GM19043 (cell line): ENCODE results near the gene ATRNL1.

Source experiments
- ATAC-seq: cut with Tn5 transposase; IDR thresholded peaks from one replicate; pipeline ENCODE4 v1.9.1; 2021; ENCODE audit warnings: low read depth; ENCODE audit not compliant: unreplicated experiment

ATRNL1 gene

GRCh38 chr10:115093286-115093775 is at the start of gene ATRNL1:
TSS of gene ATRNL1 (plus strand) at chr10:115093365. CDS start at chr10:115093751, 386 bp downstream.
- ATAC-seq: peak; percentile 46

- no peak for ATAC-seq
Observed at GRCh38 chr10:115043719-115044118, 49.4 kb upstream of the ATRNL1 start.

DNA sequence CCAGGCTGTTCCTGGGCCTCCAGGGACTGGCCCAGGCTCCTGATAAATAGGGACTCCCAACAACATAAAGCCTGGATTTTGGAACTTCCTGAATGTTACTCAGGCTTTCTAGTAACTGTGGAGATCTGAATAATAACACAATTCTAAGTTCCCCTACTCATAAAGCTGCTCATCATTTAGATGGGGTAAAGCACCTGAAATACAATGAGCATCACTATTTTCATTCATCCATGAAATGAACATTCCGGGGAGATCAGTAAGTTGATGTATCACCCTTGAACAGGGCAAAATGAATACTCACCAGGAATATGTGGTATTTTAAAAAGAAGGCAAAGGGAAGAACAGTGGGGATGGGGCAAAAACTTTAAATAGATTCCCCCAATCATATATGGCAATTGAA is 48.3 kb upstream of the ATRNL1 start:
- no peak for ATAC-seq

- ATAC-seq: no peak
Observed at GRCh38 chr10:115045499-115045898, 47.7 kb upstream of the ATRNL1 start.

- ATAC-seq: no peak
Observed at GRCh38 chr10:115046686-115047236, 46.4 kb upstream of the ATRNL1 start.

- no peak for ATAC-seq
Observed at GRCh38 chr10:115047705-115048104, 45.5 kb upstream of the ATRNL1 start.

GRCh38 chr10:115049318-115049717 is 43.8 kb upstream of the ATRNL1 start:
- ATAC-seq: no peak

DNA sequence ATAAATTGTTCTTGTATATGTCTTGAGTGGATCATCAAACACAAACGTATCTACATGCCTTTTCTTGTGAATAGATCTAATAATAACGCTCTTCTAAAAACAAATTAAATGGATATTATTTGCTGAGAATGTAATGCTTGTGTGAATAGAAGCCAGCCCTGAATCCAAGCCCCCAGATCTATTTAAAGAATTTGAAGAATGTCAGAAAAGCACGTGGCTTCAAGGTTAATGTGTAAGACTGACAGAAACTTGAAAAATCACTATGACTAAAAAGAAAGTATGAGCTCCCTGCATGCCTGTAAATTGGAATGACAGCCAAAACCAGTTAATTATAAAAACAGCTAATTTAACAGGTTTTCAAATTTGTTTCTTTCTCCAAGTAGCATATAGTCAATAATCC is 43.2 kb upstream of the ATRNL1 start:
- ATAC-seq: no peak

DNA sequence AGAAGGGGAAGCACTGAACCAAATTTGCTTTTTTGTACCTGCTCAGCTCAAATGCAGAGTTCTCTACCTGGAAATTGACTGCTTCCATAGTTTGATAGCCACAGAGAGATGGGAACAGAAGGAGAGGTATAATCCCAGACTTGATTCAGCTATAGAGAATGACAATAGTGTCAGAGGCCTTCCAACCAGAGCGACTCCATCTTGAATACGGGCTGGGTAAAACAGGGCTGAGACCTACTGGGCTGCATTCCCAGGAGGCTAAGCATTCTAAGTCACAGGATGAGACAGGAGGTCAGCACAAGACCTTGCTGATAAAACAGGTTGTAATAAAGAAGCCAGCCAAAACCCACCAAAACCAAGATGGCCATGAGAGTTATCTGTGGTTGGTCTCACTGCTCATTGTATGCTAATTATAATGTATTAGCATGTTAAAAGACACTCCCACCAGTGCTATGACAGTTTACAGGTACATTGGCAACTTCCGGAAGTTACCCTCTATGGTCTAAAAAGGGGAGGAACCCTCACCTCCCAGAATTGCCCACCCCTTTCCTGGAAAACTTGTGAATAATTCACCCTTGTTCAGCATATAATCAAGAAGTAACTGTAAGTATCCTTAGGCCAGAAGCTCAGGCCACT is 42.7 kb upstream of the ATRNL1 start:
- ATAC-seq: no peak

DNA sequence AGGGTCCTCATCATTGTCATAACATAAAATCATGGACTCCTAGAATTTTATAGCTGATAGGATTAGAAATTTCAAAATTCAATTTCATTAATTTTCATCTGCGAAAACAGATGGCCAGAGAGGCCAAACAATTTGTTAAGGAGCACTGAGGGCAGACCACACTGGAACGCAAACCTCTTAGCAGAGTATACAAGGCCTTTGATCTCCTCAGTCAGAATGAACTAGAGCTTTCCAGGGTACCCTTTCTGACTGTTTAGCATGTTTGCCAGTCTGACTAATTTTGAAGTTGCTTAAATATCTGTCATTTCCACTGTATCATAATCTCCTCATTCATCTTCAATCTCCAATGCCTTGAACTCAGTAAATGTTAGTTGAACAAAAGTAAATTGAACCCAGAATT is 41.9 kb upstream of the ATRNL1 start:
- ATAC-seq: no peak

- no peak for ATAC-seq
Observed at GRCh38 chr10:115052226-115052625, 40.9 kb upstream of the ATRNL1 start.

GRCh38 chr10:115052728-115053127 is 40.4 kb upstream of the ATRNL1 start:
- no peak for ATAC-seq

- ATAC-seq: no peak
Observed at GRCh38 chr10:115056186-115056585, 37.0 kb upstream of the ATRNL1 start.

DNA sequence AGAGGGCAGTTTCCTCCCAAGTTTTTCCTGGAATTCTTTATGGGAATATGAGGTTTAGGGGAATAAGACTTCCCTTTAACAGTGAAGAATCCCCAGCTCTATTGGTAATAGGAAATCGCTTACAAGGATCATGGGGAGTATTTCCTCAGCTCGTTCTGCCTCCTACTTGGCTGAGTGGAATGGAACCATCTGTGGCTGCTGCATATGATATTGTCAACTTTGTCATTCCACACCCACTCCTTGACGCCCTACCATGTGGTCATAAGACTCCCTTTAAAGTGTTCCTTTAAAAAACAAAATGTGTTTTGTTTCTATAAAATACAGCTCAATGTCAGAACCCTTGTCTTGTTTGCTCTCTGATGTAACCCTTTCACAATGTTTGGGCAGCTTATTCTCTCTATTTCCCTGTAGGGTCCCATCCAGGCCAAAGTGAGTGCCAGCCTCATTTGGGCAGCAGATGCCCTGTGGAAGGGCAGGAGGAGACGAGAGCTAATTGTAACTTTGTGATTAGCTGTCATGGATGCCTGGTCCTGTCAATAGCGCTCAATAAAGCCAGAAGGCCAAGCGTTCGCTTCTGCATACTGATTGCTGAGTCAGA is 33.8 kb upstream of the ATRNL1 start:
- no peak for ATAC-seq

- ATAC-seq: no peak
Observed at GRCh38 chr10:115063701-115064658, 29.2 kb upstream of the ATRNL1 start.

- ATAC-seq: no peak
Observed at GRCh38 chr10:115065801-115066200, 27.4 kb upstream of the ATRNL1 start.

GRCh38 chr10:115066528-115066927 is 26.6 kb upstream of the ATRNL1 start:
- no peak for ATAC-seq

GRCh38 chr10:115073796-115074195 is 19.4 kb upstream of the ATRNL1 start:
- no peak for ATAC-seq

DNA sequence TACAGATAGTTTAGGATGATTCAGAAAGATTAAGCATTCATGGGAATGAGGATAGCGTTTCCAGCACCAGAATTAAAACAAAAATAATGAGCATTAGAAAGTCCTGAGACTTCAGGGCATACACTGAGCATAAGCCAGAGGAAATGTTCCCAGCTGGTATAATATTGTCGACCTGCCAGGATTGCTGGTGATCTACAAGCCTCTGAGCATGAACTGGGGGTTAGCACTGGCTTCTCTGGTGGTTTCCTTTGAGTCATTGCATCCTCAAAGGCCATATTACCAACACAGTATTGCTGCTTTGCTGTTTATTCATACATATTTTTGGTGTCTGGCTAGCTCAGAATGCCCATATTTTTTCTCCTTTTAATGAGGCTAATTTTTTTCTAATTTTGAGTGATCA is 10.7 kb upstream of the ATRNL1 start:
- ATAC-seq: no peak

GRCh38 chr10:115084277-115084850 is 8.8 kb upstream of the ATRNL1 start:
- ATAC-seq: no peak

DNA sequence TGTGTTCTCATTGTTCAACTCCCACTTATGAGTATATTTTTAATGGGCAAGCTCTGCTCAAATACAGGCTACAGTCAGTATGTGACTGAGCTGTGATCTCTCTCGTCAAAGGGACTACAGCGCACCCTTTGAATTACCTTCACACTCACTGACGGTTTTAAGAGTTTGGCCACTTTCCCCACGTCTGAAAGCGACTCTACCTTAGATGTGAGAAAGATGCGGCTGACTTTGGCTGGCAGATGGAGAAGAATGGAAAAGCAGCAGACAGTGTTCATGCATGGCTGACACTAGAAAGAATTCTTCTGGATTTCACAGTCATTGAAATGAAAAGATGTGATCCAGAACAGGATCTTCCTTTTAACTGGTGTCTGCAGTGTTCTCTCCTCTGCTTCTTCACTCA is 2.0 kb upstream of the ATRNL1 start:
- ATAC-seq: no peak
